ENCODE measurements around the gene BCAT1.
A peak's percentile ranks its signal among the peaks of the same experiment; 100 is the strongest.

BCAT1 gene

DNA sequence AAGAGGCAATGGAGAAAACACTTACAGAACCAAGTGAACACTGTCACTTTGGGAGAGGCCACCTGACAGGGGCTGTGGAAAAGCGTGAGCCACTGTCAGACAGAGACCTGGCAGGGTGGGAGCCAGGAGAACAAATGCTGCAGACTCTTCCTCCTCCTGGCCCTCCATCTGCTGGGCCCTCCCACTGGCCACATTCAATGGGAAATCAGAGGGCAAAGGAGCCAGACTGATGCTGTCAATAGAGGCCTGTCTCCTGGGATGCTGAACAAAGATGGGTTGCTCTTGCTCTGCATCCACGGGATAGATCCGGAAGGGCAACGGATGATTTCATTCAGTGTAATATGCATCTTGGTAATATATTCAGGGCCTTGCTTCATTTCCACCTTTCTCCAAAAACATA, 44.9 kb upstream of the BCAT1 start:
- Histone ChIP-seq H3K9me3 (no peaks in the 10 kb centered on the region), H3K4me1 (peaks cover 0 to 24% (median 11%) of the 10 kb centered on the region in 4 donors), H3K27ac (no peak overlapping the region), H3K36me3 (no peaks in the 10 kb centered on the region), H3K4me3 (no peak overlapping the region), H3K27me3 (no peaks in the 10 kb centered on the region)
- TF ChIP-seq, protein P1, sequence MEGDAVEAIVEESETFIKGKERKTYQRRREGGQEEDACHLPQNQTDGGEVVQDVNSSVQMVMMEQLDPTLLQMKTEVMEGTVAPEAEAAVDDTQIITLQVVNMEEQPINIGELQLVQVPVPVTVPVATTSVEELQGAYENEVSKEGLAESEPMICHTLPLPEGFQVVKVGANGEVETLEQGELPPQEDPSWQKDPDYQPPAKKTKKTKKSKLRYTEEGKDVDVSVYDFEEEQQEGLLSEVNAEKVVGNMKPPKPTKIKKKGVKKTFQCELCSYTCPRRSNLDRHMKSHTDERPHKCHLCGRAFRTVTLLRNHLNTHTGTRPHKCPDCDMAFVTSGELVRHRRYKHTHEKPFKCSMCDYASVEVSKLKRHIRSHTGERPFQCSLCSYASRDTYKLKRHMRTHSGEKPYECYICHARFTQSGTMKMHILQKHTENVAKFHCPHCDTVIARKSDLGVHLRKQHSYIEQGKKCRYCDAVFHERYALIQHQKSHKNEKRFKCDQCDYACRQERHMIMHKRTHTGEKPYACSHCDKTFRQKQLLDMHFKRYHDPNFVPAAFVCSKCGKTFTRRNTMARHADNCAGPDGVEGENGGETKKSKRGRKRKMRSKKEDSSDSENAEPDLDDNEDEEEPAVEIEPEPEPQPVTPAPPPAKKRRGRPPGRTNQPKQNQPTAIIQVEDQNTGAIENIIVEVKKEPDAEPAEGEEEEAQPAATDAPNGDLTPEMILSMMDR (IDR thresholded peaks at IDR 0.05) = no peak
- intact Hi-C loops (cut with DNase I; ENCODE audit: low total_unique reads) = loop anchor here (5.0 kb wide), 1 partner anchor 139 kb away; no protein-coding TSS in a partner anchor
- DNase-seq = no peak

DNA sequence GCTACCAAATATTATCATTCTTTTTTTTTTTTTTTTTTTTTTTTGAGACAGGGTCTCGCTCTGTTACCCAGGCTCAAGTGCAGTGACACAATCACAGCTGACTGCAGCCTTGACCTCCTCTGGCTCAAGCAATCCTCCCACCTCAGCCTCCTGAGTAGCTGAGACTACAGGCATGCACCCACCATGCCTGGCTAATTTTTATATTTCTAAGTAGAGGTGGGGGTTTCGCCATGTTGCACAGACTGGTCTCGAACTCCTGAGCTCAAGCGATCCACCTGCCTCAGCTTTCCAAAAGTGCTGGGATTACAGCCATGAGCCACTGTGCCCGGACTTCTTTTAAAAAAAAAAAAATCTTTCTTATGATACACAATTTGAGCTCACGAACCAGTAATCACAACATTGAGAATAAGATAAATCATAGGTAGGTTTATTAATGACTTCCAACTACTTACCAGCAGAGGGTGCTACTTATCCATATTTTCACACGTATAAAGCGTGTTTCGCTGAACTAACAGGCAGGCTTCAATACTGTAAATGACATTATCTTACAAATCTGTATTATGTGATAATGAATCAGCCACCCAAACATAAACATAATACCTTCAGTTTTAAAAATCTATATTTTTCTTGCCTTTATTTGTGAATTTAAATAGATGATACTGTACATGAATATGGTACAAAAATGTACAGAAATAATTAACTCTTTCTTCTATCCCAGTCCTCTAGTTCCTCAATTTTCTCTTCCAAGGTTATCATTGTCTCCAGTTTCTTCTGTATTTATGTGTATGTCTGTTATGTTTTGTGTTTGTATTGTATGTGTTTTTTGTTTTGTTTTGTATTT, 42.5 kb upstream of the BCAT1 start:
- TF ChIP-seq, protein P1 (IDR thresholded peaks at IDR 0.05) = peak; percentile 53 to 82
- Histone ChIP-seq H3K4me3 (no peak overlapping the region), H3K9me3 (no peaks in the 10 kb centered on the region), H3K27ac (no peak overlapping the region), H3K27me3 (no peaks in the 10 kb centered on the region), H3K36me3 (no peaks in the 10 kb centered on the region), H3K4me1 (peaks cover 0 to under 1% (median 0%) of the 10 kb centered on the region in 4 donors)
- intact Hi-C loops (cut with DNase I; ENCODE audit: low total_unique reads) = loop anchor here (5.0 kb wide), 1 partner anchor 141 kb away; no protein-coding TSS in a partner anchor
- no peak for DNase-seq

DNA sequence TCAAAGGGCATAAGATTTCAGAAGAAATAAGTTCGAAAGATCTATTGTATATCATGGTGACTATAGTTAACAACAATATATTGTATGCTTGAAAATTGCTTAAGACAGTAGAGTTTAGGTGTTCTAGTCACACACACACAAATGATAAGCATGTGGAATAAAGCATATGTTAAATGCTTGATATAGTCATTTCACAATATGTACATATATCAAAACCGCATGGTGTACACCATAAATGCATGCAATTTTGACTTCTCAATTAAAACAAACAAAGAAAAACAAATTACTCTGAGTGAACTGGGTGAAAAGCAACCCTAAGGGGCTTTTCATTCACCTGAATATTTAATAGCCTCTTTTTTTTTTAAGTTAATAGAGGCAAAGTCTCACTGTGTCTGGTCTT, 40.3 kb upstream of the BCAT1 start:
- no peak overlapping the region for H3K4me3 ChIP-seq
- no peak for DNase-seq
- intact Hi-C loops (cut with DNase I; ENCODE audit: low total_unique reads) = no loop called here
- no peaks in the 10 kb centered on the region for H3K36me3 ChIP-seq
- TF ChIP-seq, protein P1 (IDR thresholded peaks at IDR 0.05) = no peak
- H3K27me3 ChIP-seq = no peaks in the 10 kb centered on the region
- no peaks in the 10 kb centered on the region for H3K4me1 ChIP-seq
- no peaks in the 10 kb centered on the region for H3K9me3 ChIP-seq
- H3K27ac ChIP-seq = no peak overlapping the region

DNA sequence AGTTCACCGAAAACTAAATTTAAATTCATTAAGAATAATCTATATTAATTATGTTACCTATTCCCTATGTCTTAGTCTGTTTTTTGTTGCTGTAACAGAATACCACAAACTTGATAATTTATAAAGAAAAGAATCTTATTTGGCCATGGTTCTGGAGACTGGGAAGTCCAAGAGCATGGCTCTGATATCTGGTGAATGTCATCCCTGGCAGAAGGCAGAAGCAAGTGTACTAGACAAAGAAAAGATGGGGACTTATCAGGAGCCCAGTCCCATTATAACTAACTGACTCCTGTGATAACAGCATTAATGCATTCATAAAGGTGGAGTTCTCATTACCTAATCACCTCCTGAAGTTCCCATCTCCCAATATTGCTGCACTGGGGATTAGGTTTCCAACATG, 33.3 kb upstream of the BCAT1 start:
- intact Hi-C loops (cut with DNase I; ENCODE audit: low total_unique reads) = no loop called here

DNA sequence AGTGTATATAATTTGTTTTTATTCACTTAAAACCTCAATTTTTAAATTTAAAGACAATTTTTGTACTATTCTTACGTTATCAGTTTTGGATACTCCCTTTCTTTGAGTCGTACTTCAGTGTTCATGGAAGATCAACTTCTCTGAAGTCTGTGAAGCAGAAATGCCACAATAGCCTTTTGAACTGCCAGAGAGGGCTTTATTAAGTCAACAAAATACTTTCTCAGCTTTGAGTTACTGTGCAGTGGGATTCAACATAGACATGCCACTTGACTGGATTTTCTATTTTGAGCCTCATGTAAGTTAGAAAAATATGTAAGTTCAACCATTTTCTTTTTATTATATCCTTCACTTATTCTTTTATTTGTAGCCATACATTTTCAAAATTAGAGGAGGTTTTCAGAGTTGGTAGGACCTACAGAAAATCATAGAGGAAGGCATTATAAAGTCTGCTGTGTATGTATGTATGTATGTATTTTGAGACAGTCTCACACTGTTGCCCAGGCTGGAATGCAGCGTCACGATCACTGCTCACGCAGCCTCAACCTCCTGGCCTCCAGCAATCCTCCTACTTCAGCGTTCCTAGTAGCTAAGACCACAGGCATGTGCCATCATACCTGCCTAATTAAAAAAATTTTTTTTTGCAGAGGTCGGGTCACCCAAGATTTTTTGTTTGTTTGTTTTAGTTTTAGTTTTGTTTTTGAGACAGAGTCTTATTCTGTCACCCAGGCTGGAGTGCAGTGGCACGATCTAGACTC, 31.3 kb upstream of the BCAT1 start:
- no peaks in the 10 kb centered on the region for H3K4me1 ChIP-seq
- no peak overlapping the region for H3K27ac ChIP-seq
- no peaks in the 10 kb centered on the region for H3K27me3 ChIP-seq
- H3K9me3 ChIP-seq = no peaks in the 10 kb centered on the region
- H3K4me3 ChIP-seq = no peak overlapping the region
- no peaks in the 10 kb centered on the region for H3K36me3 ChIP-seq
- no peak for DNase-seq
- TF ChIP-seq, protein P1 (IDR thresholded peaks at IDR 0.05) = no peak
- intact Hi-C loops (cut with DNase I; ENCODE audit: low total_unique reads) = no loop called here

More for the DNA sequence above, 33.3 kb upstream of the BCAT1 start:
- H3K36me3 ChIP-seq = no peaks in the 10 kb centered on the region
- no peak overlapping the region for H3K4me3 ChIP-seq
- H3K27ac ChIP-seq = no peak overlapping the region
- no peaks in the 10 kb centered on the region for H3K27me3 ChIP-seq
- no peaks in the 10 kb centered on the region for H3K4me1 ChIP-seq
- H3K9me3 ChIP-seq = no peaks in the 10 kb centered on the region
- TF ChIP-seq, protein P1 (IDR thresholded peaks at IDR 0.05) = no peak
- no peak for DNase-seq
